ENCODE results near the gene HOXA7.

Gene HOXA7

DNA sequence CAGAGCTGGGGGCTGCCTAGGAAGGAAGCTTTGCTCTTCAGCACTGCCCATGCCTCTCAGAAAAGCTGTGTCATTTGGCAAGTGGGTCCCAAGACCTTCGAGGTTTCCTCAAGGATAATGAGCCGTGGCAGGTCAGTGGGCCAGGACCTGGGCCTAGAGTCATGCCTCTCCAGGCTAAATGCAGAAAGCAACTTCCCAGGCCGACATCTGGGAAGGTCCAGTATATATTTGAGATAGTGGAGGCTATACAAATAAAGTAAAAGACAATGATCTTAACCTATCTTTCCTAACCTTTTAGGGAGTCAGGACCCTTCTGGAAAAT lies 20.0 kb upstream of the HOXA7 start:
- H3K27me3 ChIP-seq (replicated peaks; ENCODE audit: control insufficient read depth, insufficient read depth, low read length): peaks cover 10% of the 10 kb centered on the region
- DNase-seq (ENCODE audit: extremely low read depth, insufficient read length): no peak
- H3K4me3 ChIP-seq (replicated peaks; ENCODE audit: low read depth, low read length): no peak overlapping the region
- H3K36me3 ChIP-seq (ENCODE audit: control insufficient read depth, insufficient read depth, low read length): no peaks in the 10 kb centered on the region
- TF ChIP-seq, protein P1, sequence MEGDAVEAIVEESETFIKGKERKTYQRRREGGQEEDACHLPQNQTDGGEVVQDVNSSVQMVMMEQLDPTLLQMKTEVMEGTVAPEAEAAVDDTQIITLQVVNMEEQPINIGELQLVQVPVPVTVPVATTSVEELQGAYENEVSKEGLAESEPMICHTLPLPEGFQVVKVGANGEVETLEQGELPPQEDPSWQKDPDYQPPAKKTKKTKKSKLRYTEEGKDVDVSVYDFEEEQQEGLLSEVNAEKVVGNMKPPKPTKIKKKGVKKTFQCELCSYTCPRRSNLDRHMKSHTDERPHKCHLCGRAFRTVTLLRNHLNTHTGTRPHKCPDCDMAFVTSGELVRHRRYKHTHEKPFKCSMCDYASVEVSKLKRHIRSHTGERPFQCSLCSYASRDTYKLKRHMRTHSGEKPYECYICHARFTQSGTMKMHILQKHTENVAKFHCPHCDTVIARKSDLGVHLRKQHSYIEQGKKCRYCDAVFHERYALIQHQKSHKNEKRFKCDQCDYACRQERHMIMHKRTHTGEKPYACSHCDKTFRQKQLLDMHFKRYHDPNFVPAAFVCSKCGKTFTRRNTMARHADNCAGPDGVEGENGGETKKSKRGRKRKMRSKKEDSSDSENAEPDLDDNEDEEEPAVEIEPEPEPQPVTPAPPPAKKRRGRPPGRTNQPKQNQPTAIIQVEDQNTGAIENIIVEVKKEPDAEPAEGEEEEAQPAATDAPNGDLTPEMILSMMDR (IDR thresholded peaks at IDR 0.05; ENCODE audit: insufficient read depth, low read length, poor library complexity, severe bottlenecking): no peak

DNA sequence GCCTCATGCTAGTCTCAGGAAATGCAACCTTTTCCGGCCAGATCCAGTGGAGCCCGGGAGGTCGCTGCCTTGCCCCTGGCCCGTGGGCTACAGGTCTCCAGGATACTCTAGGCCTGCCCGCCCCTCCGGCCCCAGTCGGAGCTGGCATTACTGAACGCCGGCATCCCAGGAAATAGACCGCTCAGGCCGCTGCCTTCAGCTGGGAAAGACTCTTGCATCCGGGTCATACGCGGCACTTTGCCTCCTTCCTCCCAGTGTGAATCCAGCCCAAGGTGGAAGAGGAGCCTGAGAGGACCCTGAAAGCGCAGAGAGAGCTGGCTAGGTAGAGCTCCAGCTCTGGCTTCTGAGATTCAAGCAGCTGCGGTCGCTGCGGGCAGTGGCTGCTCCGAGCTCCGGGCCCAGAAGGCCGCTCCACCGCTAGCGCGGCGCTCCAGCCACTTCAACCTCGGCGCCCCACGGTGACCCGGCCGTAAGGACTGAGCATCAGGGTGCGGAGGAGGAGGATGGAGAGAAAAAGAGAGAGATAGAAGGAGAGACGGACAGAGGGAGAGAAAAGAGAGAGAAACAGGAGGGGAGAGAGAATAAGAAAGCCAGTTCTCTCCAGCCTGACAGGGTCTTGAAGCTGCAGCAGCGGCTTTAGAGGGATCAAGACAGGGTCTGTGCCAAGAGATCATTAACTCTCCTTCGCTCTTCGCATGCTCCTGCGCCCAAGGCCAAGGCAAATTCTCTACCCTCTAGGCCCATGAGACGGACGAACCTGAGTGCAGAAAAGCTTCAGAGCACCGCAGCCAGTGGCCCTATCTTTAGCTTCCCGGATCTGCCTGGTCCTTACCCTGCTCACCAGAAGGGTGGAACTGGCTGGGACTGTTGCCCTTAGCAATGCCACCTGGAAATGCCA lies 19.4 kb upstream of the HOXA7 start:
- DNase-seq (ENCODE audit: extremely low read depth, insufficient read length): no peak
- Histone ChIP-seq H3K27me3 (replicated peaks; ENCODE audit: control insufficient read depth, insufficient read depth, low read length) (peaks cover 12% of the 10 kb centered on the region), H3K36me3 (ENCODE audit: control insufficient read depth, insufficient read depth, low read length) (no peaks in the 10 kb centered on the region)

DNA sequence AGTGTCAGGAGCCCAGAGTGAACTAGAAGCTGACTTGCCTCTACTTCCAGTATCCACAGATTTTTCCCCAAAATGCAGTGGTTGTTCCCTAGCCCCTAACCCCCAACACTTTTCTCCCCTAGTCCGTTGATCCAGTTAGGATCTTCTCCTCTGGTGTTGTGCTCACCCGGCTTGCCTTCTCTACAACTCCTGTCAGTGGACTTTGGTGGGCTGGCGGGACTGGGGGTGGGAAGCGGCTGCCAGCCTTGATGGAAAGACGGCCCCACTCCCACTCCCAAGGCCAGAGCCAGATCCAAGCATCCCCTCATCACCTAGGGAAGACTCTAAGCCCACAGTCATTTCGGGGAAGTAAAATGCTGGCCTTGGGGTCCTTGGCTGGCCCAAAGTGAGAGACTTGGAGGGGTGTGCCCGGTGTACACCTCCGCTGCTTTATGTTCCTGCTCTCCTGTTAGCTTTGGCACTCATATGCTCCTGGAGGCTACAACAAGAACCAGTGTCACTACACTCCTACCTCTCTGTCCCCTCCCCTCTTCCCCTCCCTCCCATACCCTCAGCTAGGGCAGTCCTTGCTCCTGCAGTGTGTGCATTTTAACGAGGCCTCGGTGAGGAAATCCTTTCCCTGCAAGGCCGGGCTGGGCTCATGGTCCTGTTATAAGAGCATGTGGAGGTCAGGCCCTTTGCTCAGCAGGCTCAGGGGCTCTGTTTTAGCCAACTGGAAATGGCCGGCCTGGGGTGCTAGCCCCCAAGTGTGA lies 18.6 kb upstream of the HOXA7 start:
- no peak overlapping the region for H3K4me3 ChIP-seq (replicated peaks; ENCODE audit: low read depth, low read length)
- peaks cover 12% of the 10 kb centered on the region for H3K27me3 ChIP-seq (replicated peaks; ENCODE audit: control insufficient read depth, insufficient read depth, low read length)
- TF ChIP-seq, protein P1 (IDR thresholded peaks at IDR 0.05; ENCODE audit: insufficient read depth, low read length, poor library complexity, severe bottlenecking): no peak
- DNase-seq (ENCODE audit: extremely low read depth, insufficient read length): no peak
- no peaks in the 10 kb centered on the region for H3K36me3 ChIP-seq (ENCODE audit: control insufficient read depth, insufficient read depth, low read length)

More for the DNA sequence above, 19.4 kb upstream of the HOXA7 start:
- H3K4me3 ChIP-seq (replicated peaks; ENCODE audit: low read depth, low read length): no peak overlapping the region
- TF ChIP-seq, protein P1 (IDR thresholded peaks at IDR 0.05; ENCODE audit: insufficient read depth, low read length, poor library complexity, severe bottlenecking): no peak

DNA sequence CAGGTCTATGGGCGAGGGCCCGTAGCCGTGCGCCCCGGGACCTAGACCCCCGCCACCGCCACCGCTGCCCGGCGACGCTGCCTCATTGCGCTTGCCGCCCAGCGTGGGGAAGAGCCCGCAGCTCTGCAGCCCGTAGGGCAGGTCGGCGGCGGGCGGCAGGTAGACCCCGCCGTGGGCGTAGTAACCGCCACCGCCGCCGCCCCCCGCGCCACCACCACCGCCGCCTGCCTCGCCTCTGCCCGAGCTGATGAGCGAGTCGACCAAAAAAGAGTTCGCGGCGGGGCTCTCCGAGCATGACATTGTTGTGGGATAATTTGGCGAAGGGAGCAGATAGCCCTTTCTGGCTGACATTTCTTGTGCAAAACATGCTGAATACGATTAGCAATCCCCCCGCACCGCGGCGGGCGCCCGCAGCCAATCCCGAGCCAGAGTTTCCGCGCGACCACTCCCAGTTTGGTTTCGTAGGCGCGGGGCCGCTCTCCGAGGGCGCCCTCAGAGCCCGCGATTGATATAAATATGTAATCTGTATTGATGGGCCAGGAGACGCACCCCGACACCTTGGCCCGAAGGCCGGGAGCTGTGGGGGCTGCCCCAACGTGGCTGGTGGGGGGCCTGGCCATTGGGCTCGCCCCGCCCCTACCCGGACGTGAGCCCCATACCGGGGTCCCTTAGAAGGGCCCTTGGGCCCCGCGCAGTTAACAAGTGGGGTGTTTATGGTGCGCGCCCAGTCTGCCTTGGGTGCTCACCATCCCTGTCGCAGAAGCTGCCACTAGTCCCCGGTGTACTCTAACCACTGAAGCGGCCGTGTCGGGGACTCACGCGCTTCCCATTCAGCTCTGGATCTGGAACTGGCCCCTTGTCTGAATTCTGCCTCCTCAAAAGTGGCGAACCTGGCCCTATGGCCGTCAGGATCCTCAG lies 17.7 kb upstream of the HOXA7 start, which contains the start of gene HOXA10:
Gene HOXA10 (minus strand): TSS at position 365 of the 918 bp plus-strand sequence. CDS start 14 bp downstream, at position 351.
- H3K36me3 ChIP-seq (ENCODE audit: control insufficient read depth, insufficient read depth, low read length): no peaks in the 10 kb centered on the region
- no peak for DNase-seq (ENCODE audit: extremely low read depth, insufficient read length)
- TF ChIP-seq, protein P1 (IDR thresholded peaks at IDR 0.05; ENCODE audit: insufficient read depth, low read length, poor library complexity, severe bottlenecking): no peak
- peak within 1 kb of the TSS; percentile 18 for H3K4me3 ChIP-seq (replicated peaks; ENCODE audit: low read depth, low read length)
- peaks cover 12% of the 10 kb centered on the region for H3K27me3 ChIP-seq (replicated peaks; ENCODE audit: control insufficient read depth, insufficient read depth, low read length)

DNA sequence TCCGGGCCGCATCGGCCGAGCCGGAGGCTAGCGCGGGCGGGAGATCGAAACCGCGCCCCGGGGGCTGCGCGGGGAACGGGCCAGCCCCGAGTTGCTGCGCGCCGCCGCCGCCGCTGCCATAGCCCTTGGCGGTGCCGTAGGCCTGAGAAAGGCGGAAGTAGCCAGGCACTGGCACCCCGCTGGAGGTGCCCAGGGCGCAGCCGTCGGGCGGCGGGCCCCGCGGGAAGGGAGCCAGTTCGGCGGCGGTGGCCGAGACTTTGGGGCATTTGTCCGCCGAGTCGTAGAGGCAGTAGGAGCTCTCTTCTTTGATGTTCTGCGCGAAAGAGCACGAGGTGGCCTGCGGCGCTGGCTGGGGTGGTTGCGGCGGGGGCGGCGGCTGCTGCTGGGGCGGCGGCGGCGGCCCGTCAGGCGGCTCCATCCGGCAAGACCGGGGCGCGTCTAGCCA lies 17.1 kb upstream of the HOXA7 start:
- H3K27me3 ChIP-seq (replicated peaks; ENCODE audit: control insufficient read depth, insufficient read depth, low read length): peaks cover 12% of the 10 kb centered on the region
- no peak for DNase-seq (ENCODE audit: extremely low read depth, insufficient read length)
- H3K36me3 ChIP-seq (ENCODE audit: control insufficient read depth, insufficient read depth, low read length): no peaks in the 10 kb centered on the region
- TF ChIP-seq, protein P1 (IDR thresholded peaks at IDR 0.05; ENCODE audit: insufficient read depth, low read length, poor library complexity, severe bottlenecking): no peak
- H3K4me3 ChIP-seq (replicated peaks; ENCODE audit: low read depth, low read length): peak overlapping the region; percentile 18
